GM18519 (cell line): ENCODE results near the gene TCF7L1.
"Not testable (repeated sequence)": the region's sequence is repeated elsewhere in the genome, so short reads cannot be mapped to it uniquely, and the experiment has no call there.

ENCODE experiments used
- ATAC-seq: cut with Tn5 transposase; IDR thresholded peaks from one replicate; pipeline ENCODE4 v1.9.1; 2021; ENCODE audit warnings: mild to moderate bottlenecking, moderate library complexity; ENCODE audit not compliant: unreplicated experiment, low FRiP score

Gene TCF7L1

GRCh38 chr2:85340034-85340892, 207.1 kb downstream of the TCF7L1 start:
- ATAC-seq = no peak

GRCh38 chr2:85341269-85342029, 208.3 kb downstream of the TCF7L1 start:
- no peak for ATAC-seq

GRCh38 chr2:85342156-85342555, 209.0 kb downstream of the TCF7L1 start:
- ATAC-seq = no peak

GRCh38 chr2:85343207-85343895, 210.2 kb downstream of the TCF7L1 start:
- ATAC-seq = not testable (repeated sequence)

GRCh38 chr2:85344356-85344954, 211.3 kb downstream of the TCF7L1 start:
- ATAC-seq = no peak

GRCh38 chr2:85347599-85347998, 214.4 kb downstream of the TCF7L1 start:
- ATAC-seq = no peak

GRCh38 chr2:85353876-85354285, 220.7 kb downstream of the TCF7L1 start:
- ATAC-seq = no peak

GRCh38 chr2:85354286-85355072, 221.3 kb downstream of the TCF7L1 start, which contains the start of the genes ELMOD3 and RETSAT:
Gene ELMOD3 (plus strand): TSS chr2:85354769. CDS start chr2:85357199, 2,430 bp downstream.
Gene RETSAT (minus strand): TSS chr2:85354528. CDS start chr2:85354507, 21 bp downstream.
- ATAC-seq = peak; percentile 93

GRCh38 chr2:85355073-85355410, 221.8 kb downstream of the TCF7L1 start:
- ATAC-seq = peak; percentile 4

- no peak for ATAC-seq
These were observed 222.3 kb downstream of the TCF7L1 start for GRCh38 chr2:85355521-85355920.

GRCh38 chr2:85356186-85356585, 223.0 kb downstream of the TCF7L1 start:
- no peak for ATAC-seq

GRCh38 chr2:85357736-85358135, 224.5 kb downstream of the TCF7L1 start:
- no peak for ATAC-seq
